C4-2B (cell line): ENCODE data around the gene GPR61.

Experiments
- ZFX ChIP-seq: fragments of 450-650 bp; IDR thresholded peaks from 2 replicates; pipeline ENCODE4 v1.6.1; 2017
- TF ChIP-seq, protein P1 (sequence below): fragments of 450-650 bp; conservative IDR thresholded peaks from 2 replicates; pipeline ENCODE4 v1.5.1; 2017; ENCODE audit warnings: mild to moderate bottlenecking

DNA sequence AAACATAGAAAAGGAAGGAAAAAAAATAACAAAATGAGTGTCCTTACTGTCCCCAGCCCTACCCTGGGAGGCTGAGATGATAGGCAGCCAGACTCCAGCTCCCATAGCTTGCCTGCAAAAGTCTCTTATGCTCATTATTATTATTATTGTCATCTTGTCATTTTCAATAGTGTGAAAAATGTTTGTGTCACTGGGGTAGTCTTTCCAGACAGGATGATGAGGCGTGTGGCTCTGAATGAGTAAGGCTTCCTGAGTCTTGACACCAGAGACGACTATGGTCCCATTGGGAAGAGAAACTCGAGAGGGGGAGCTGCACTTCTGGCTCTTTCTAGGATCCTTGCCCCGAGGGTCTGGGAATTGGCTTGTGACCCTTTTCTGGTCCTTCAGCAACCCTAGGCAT, 46.9 kb upstream of the GPR61 start:
- TF ChIP-seq, protein P1, sequence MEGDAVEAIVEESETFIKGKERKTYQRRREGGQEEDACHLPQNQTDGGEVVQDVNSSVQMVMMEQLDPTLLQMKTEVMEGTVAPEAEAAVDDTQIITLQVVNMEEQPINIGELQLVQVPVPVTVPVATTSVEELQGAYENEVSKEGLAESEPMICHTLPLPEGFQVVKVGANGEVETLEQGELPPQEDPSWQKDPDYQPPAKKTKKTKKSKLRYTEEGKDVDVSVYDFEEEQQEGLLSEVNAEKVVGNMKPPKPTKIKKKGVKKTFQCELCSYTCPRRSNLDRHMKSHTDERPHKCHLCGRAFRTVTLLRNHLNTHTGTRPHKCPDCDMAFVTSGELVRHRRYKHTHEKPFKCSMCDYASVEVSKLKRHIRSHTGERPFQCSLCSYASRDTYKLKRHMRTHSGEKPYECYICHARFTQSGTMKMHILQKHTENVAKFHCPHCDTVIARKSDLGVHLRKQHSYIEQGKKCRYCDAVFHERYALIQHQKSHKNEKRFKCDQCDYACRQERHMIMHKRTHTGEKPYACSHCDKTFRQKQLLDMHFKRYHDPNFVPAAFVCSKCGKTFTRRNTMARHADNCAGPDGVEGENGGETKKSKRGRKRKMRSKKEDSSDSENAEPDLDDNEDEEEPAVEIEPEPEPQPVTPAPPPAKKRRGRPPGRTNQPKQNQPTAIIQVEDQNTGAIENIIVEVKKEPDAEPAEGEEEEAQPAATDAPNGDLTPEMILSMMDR, result no peak
- TF ChIP-seq ZFX, result no peak
